ENCODE measurements around the gene CSN3. TPM values are rescaled to one million over a fixed set of nuclear protein-coding genes. Genes with fewer than 3 reads are reported as not detected.

The CSN3 gene
- total RNA-seq, 1 donor: not detected

- H3K4me1 ChIP-seq (ENCODE audit: insufficient read depth, low read length): no peaks in the 10 kb centered on the region
- no peaks in the 10 kb centered on the region for H3K79me2 ChIP-seq (ENCODE audit: insufficient read depth, low read length)
- H3K36me3 ChIP-seq (ENCODE audit: insufficient read depth, low read length): no peaks in the 10 kb centered on the region
- no peak for DNase-seq (ENCODE audit: insufficient read length, low spot score, missing footprints)
- no peak overlapping the region for H3K27ac ChIP-seq (ENCODE audit: low read depth, low read length)
- no peak overlapping the region for H3K4me2 ChIP-seq (ENCODE audit: insufficient read depth, low read length)
- no peak overlapping the region for H3K4me3 ChIP-seq (ENCODE audit: insufficient read depth, low read length)
- H3K9me3 ChIP-seq (ENCODE audit: low read depth, low read length): no peaks in the 10 kb centered on the region
- no peaks in the 10 kb centered on the region for H3K27me3 ChIP-seq (ENCODE audit: insufficient read depth, low read length)
- no peak for TF ChIP-seq CTCF (IDR thresholded peaks at IDR 0.05; ENCODE audit: extremely low read depth, low read depth, low read length)
- H4K20me1 ChIP-seq (ENCODE audit: insufficient read depth, low read length): no peaks in the 10 kb centered on the region
- H2AFZ ChIP-seq (ENCODE audit: low read length): no peak overlapping the region
Measured at GRCh38 chr4:70277121-70277520, 34.7 kb downstream of the CSN3 start.

GRCh38 chr4:70280567-70280966, 38.2 kb downstream of the CSN3 start:
- no peaks in the 10 kb centered on the region for H3K27me3 ChIP-seq (ENCODE audit: insufficient read depth, low read length)
- no peaks in the 10 kb centered on the region for H4K20me1 ChIP-seq (ENCODE audit: insufficient read depth, low read length)
- no peaks in the 10 kb centered on the region for H3K4me1 ChIP-seq (ENCODE audit: insufficient read depth, low read length)
- H2AFZ ChIP-seq (ENCODE audit: low read length): no peak overlapping the region
- no peaks in the 10 kb centered on the region for H3K9me3 ChIP-seq (ENCODE audit: low read depth, low read length)
- no peaks in the 10 kb centered on the region for H3K79me2 ChIP-seq (ENCODE audit: insufficient read depth, low read length)
- H3K4me2 ChIP-seq (ENCODE audit: insufficient read depth, low read length): no peak overlapping the region
- no peak for DNase-seq (ENCODE audit: insufficient read length, low spot score, missing footprints)
- no peaks in the 10 kb centered on the region for H3K36me3 ChIP-seq (ENCODE audit: insufficient read depth, low read length)
- no peak overlapping the region for H3K4me3 ChIP-seq (ENCODE audit: insufficient read depth, low read length)
- no peak overlapping the region for H3K27ac ChIP-seq (ENCODE audit: low read depth, low read length)
- TF ChIP-seq CTCF (IDR thresholded peaks at IDR 0.05; ENCODE audit: extremely low read depth, low read depth, low read length): no peak

GRCh38 chr4:70288651-70289050, 46.3 kb downstream of the CSN3 start:
- Histone ChIP-seq H3K79me2 (ENCODE audit: insufficient read depth, low read length) (no peaks in the 10 kb centered on the region), H3K9me3 (ENCODE audit: low read depth, low read length) (no peaks in the 10 kb centered on the region), H3K36me3 (ENCODE audit: insufficient read depth, low read length) (no peaks in the 10 kb centered on the region), H3K4me1 (ENCODE audit: insufficient read depth, low read length) (no peaks in the 10 kb centered on the region), H3K27ac (ENCODE audit: low read depth, low read length) (no peak overlapping the region), H2AFZ (ENCODE audit: low read length) (no peak overlapping the region), H3K27me3 (ENCODE audit: insufficient read depth, low read length) (no peaks in the 10 kb centered on the region), H3K4me3 (ENCODE audit: insufficient read depth, low read length) (no peak overlapping the region), H3K4me2 (ENCODE audit: insufficient read depth, low read length) (no peak overlapping the region), H4K20me1 (ENCODE audit: insufficient read depth, low read length) (no peaks in the 10 kb centered on the region)
- no peak for TF ChIP-seq CTCF (IDR thresholded peaks at IDR 0.05; ENCODE audit: extremely low read depth, low read depth, low read length)
- DNase-seq (ENCODE audit: insufficient read length, low spot score, missing footprints): no peak

GRCh38 chr4:70291341-70291740, 48.9 kb downstream of the CSN3 start:
- no peaks in the 10 kb centered on the region for H3K4me1 ChIP-seq (ENCODE audit: insufficient read depth, low read length)
- no peaks in the 10 kb centered on the region for H3K36me3 ChIP-seq (ENCODE audit: insufficient read depth, low read length)
- no peaks in the 10 kb centered on the region for H3K27me3 ChIP-seq (ENCODE audit: insufficient read depth, low read length)
- no peak overlapping the region for H3K4me3 ChIP-seq (ENCODE audit: insufficient read depth, low read length)
- H3K4me2 ChIP-seq (ENCODE audit: insufficient read depth, low read length): no peak overlapping the region
- H3K27ac ChIP-seq (ENCODE audit: low read depth, low read length): no peak overlapping the region
- no peak overlapping the region for H2AFZ ChIP-seq (ENCODE audit: low read length)
- DNase-seq (ENCODE audit: insufficient read length, low spot score, missing footprints): peak; percentile 9
- no peaks in the 10 kb centered on the region for H3K9me3 ChIP-seq (ENCODE audit: low read depth, low read length)
- no peaks in the 10 kb centered on the region for H3K79me2 ChIP-seq (ENCODE audit: insufficient read depth, low read length)
- no peaks in the 10 kb centered on the region for H4K20me1 ChIP-seq (ENCODE audit: insufficient read depth, low read length)
- TF ChIP-seq CTCF (IDR thresholded peaks at IDR 0.05; ENCODE audit: extremely low read depth, low read depth, low read length): no peak

All from osteoblast (primary cell).